Measurements from ENCODE around the gene SMC4. TPM values are rescaled to one million over a fixed set of nuclear protein-coding genes. Genes with fewer than 3 reads are reported as not detected.
A peak's percentile ranks its signal among the peaks of the same experiment; 100 is the strongest.

Gene SMC4
- total and polyA plus RNA-seq, 2 of the 13 experiments (the other 11 are each of a cell fraction or from before 2014, with no cell fraction given), result 19.2 to 74.3 TPM

DNA sequence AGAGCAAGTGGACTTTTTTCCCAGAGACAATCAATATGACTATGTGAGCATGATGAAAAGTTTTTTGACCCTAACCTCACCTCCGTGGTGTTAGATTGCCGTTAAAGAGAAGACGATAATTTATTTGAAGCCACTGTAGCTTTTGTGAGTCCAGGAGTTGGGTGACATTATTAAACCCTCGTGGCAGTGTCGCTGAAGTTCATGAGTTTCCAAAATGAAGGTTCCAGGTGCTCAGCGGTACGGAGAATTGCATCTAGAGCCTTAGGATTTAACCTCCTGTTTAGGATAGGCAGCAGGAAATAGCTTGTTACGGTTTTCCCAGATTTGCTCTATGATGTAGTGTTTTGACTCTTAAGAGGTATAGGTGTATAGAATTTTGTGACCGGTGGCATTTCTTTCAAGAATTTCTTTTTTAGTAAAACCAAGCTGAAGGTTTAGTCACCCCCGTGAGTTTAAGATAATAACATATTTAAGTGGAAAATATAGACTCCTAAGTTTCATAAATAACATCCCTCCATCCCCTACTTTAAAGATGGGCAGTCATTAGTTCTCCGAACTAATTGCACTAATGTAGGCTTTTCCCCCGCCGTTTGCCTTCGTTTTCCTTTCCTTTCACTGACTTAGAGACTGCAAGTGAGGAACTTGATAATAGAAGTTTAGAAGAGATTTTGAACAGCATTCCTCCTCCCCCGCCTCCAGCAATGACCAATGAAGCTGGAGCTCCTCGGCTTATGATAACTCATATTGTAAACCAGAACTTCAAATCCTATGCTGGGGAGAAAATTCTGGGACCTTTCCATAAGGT lies 2.0 kb downstream of the SMC4 start:
- no peak for ATAC-seq
- intact Hi-C loops (cut with micrococcal nuclease; ENCODE audit: unreplicated experiment) (loop anchor here (2.0 kb wide), 1 partner anchor 47 kb away; the partner anchor contains the start of gene TRIM59), in situ Hi-C loops (cut with HindIII; ENCODE audit: extremely low pct_ligation_motif_present, low pct_unique_long_range_greater_than_20kb) (loop anchor here (25.0 kb wide), 1 partner anchor 364 kb away; no protein-coding TSS in a partner anchor)
- peaks cover 9% of the 10 kb centered on the region; the same call in 1 of the 2 replicates for H4K20me1 ChIP-seq (ENCODE audit: insufficient read depth, low read length)
- 3% methylated on average over 16 of the region's 16 CpGs for WGBS (ENCODE audit: low lambda C conversion rate)
- no peak for FAIRE-seq
- ChIA-PET CTCF (ENCODE audit: low intra/inter-chr PET ratio, low total read pairs) (no interaction called here), POLR2A (interaction anchor here (1.2 kb wide), 1 partner anchor 9 kb away, joined by 3 read pairs; no protein-coding TSS in a partner anchor)
- no peaks in the 10 kb centered on the region for H3K9me3 ChIP-seq (ENCODE audit: low read length)
- no TSS peak for BruUV-seq (replicated peaks)
- H3K4me1 ChIP-seq (ENCODE audit: insufficient read depth, low read length), result peaks cover 37% of the 10 kb centered on the region
- H3K79me2 ChIP-seq (ENCODE audit: insufficient read depth, low read length), result peaks cover 87% of the 10 kb centered on the region
- H3K36me3 ChIP-seq (replicated peaks in 1 of 2; ENCODE audit: control insufficient read depth in 1 of 2, insufficient read depth in 2 of 2, low read length in 2 of 2), result peaks cover 0 to 7% of the 10 kb centered on the region in 2 experiments; a peak in 2 of 5 replicates
- no peaks in the 10 kb centered on the region; a peak in 1 of 5 replicates for H3K27me3 ChIP-seq (ENCODE audit: control insufficient read depth in 1 of 2, insufficient read depth in 2 of 2, low read length in 2 of 2)
- TF ChIP-seq KMT2A (CRISPR knock-in tag; IDR thresholded peaks at IDR 0.05) (peak; percentile 57; the same call in 1 of the 2 replicates), ASH2L (IDR thresholded peaks at IDR 0.05; ENCODE audit: insufficient read length, low read depth, low read length) (peak; percentile 13), ZBTB3 (CRISPR knock-in tag; IDR thresholded peaks at IDR 0.05; ENCODE audit: borderline replicate concordance, low read depth) (no peak), ZNF615 (CRISPR knock-in tag; IDR thresholded peaks at IDR 0.05; ENCODE audit: borderline replicate concordance) (no peak), ZNF709 (CRISPR knock-in tag; IDR thresholded peaks at IDR 0.05) (no peak), SAP130 (CRISPR knock-in tag; IDR thresholded peaks at IDR 0.05; ENCODE audit: low read depth) (0 out of 2 replicates have a peak, but pooled peaks have one; percentile 15)
- no peak overlapping the region for H2AFZ ChIP-seq (ENCODE audit: low read length)
- H3K27ac ChIP-seq (ENCODE audit: extremely low read length, insufficient read depth, low read length), result peak overlapping the region; percentile 98
- peak overlapping the region; percentile 96 for H3K9ac ChIP-seq (ENCODE audit: insufficient read depth, low read depth, low read length)
- peak overlapping the region; percentile 87 to 94 (median 94) for H3K4me3 ChIP-seq (replicated peaks in 1 of 3; ENCODE audit: insufficient read depth in 1 of 3, low read depth in 2 of 3, low read length in 3 of 3)
- H3K4me2 ChIP-seq (ENCODE audit: low read depth, low read length), result peak overlapping the region; percentile 75
- DNase-seq (ENCODE audit: low spot score), result peak; percentile 29
